NCI-H748 (cell line): Measurements from ENCODE around the gene COL12A1.

Source experiments
- DNase-seq: peaks from one replicate; lab custom pipeline; 2025; ENCODE audit not compliant: unreplicated experiment; lab: John Stamatoyannopoulos, UW

COL12A1 gene

DNA sequence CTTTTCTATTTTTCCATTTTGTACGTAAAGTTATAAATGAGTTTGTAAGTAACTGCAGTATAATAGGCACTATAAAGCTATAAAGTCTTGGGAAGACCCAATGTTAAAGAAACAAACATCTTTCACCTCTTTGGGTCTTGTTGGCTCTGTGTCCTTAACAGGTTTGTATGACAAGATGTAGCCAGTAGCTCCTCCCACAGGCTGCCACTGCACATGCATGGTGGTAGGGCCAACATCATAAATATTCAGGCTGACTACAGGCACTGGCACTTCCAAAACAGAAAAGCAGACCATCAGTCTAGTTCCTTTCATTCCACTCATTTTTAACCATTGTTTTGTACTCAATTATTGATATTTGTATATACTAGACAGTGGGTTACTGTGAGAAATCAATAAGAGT is 59.9 kb downstream of the COL12A1 start:
- no peak for DNase-seq

DNA sequence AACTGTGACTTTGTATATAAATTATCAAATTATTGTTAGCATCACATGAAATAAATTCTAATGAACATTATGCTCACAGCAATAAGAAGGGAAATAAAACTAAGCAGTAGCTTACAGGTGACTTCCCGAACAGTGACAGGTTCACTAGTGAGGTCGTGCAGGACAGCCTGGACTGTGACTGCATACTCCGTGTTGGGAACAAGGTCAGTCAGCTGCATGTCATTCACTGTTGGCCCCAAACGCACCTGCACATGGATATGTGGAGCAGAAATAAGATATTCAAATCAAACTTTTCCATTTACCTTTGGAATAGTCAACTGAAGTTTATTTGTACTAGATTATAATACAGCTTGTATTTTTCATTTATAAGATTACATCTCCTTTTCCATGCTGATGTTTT is 60.6 kb downstream of the COL12A1 start:
- DNase-seq, result no peak

DNA sequence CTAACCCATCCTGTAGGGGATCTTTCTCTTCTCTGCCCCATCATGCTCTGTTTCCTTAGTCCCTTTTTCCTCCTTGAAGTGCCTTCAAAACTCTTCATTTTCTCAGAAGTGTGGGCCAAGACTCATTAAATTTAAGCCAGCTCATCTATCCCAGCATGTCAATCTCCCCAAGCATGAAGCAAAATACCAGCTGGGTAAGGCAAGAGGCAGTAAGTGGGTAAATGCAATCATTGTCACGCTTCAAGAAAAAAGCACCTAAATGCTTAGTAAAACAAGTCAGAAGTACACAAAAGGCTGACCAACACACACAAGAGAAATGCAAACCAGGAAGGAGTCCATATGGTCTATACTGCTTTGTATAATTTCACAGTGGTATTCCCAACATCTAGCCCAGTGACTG is 61.5 kb downstream of the COL12A1 start:
- no peak for DNase-seq

GRCh38 chr6:75143191-75143590 is 62.7 kb downstream of the COL12A1 start:
- no peak for DNase-seq

- DNase-seq, result no peak
Measured at GRCh38 chr6:75142721-75143120, 63.1 kb downstream of the COL12A1 start.

DNA sequence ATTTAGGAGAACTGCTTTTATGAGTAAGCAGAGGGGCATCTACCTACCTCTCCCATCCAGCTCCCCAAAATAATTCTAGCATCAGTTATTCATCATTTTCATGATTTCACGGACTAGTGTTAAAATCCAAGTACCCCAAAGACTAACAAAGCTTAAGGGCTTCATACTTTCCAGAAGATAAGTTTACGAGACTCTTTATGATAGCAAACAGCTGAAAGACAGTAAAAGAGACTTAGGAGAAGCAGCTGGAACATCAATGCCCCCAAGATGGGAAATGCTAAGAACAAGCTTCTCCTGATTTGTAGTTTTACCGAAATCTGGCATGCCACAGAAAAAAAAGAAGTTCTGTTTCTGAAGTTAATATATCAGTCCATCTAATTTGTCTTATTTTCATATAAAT is 70.0 kb downstream of the COL12A1 start:
- DNase-seq, result no peak

GRCh38 chr6:75135450-75135849 is 70.4 kb downstream of the COL12A1 start:
- no peak for DNase-seq

DNA sequence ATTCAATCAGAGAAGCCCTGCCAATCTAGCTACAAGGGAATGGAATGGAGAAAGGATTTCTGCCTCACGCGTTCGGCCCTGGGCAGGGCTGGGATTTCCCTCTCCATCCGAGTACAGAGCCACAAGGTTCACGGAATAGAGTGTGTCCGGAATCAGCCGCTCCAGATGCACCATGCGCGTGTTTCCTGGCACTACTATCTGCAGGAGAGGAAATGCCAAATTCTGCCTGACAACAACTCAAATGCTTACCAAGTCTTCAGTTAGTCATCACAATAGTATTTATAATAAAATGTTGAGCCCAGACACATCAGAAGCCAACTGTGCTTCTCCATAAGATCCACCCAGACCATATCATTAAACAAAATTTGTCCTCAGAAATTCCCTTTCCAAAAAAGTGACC is 75.1 kb downstream of the COL12A1 start:
- no peak for DNase-seq

DNA sequence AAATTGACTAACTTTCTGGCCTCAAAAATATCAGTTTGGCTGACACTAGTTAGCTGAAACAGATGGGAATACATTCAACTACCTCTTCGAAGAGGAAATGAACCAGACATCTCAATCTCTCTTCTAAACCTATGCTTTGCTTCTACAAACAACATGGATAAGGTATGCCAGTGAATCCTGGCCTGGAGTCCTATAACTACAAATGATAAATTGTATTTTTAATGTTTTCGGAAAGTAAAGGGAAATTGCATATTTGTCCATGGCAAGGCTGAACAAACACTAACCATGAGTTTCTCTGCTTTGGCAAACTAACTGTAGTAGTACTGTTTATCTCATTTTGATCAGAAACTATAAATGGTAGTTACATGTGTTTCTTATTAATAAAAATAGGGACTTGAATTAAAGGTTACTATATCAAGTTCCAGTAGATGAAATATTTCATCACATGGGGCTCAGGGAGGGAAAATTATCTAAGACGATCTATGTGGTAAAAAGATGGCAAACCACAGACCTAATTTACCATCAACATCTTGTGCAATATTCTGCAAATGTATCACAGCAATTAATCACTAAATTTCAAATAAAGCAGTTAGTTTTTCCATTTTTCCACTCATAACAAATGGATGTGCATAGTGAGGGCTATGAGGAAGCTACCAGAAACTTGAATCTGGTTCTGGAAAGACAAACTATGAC is 76.8 kb downstream of the COL12A1 start:
- DNase-seq, result no peak

DNA sequence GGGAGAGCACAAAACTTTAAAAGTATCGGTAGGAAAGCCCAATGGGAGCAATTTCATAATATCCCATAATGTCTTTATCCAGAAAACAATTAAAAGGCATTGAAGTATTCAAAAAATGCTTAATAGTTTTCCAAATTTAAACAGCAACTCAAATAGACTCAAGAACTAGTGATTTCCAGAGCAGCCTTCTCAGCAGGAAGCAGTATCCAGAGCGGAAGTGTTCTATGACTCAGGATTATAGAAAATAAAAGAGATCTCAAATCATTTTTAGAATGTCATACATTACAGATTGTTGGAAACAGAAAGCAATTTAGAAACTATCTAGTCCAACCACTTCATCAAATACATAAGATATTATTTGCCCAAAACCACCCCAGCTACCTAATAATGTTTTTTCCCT is 79.3 kb downstream of the COL12A1 start:
- no peak for DNase-seq

DNA sequence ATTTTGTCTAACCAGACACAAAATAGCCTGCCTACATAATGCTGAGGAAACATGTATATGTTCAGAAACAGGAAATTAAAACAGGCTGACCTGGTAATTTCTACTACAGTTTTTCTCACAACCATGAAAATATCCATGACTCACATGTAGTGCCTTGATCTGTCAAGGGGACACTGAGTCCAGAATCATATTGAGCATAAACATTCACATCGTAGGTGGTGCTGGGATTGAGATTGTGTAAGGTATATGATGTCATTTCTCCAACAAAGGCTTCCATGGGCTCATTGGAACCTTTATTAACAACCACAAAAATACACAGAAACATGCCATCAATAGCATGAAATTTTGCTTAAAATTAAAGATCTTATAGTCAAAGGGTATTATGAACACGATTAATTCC is 80.9 kb downstream of the COL12A1 start:
- DNase-seq, result no peak

DNA sequence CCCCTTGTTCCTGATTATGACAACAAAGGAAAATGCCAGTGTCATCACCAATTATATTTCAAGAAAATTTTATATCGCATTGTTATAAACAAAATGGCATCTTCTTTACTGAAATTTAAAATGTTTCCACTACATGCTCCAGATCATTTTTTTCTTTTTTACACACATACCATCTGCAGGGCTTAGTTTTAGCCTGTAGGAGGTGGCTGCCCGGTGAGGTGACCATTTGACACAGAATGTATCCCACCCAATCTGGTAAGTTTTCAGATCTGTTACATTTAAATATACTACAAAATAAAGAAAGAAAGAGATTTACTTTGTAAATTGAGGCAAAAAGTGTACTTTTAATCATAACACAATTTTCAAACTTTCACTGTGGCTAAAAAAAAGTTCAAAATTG is 81.8 kb downstream of the COL12A1 start:
- DNase-seq, result no peak

- no peak for DNase-seq
Measured at GRCh38 chr6:75118925-75119515, 86.8 kb downstream of the COL12A1 start.

- no peak for DNase-seq
Measured at GRCh38 chr6:75117701-75118100, 88.2 kb downstream of the COL12A1 start.

- no peak for DNase-seq
Measured at GRCh38 chr6:75116946-75117345, 88.9 kb downstream of the COL12A1 start.

- no peak for DNase-seq
Measured at GRCh38 chr6:75115481-75115880, 90.4 kb downstream of the COL12A1 start.

GRCh38 chr6:75114806-75115205 is 91.0 kb downstream of the COL12A1 start:
- DNase-seq, result no peak

DNA sequence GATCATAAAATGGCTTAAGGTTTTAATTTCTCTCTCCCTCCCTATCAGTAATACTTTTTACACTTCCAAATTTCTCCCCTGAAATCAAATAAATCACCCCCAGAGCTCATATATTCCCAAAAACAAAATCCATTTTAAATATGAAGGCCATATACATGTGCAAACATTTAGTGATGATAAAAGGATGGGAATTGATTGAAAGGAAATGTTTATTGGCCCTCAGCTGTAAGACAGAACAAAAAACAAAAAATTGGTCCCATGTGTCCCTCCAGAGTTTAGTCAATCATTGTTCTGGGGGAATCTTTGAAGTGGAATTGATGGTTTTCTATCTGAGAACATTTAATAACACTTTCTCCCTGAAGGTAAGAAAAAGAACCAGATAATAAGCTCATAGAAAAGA is 91.7 kb downstream of the COL12A1 start:
- DNase-seq, result no peak

GRCh38 chr6:75113446-75113845 is 92.4 kb downstream of the COL12A1 start:
- DNase-seq, result no peak

GRCh38 chr6:75109765-75110164 is 96.1 kb downstream of the COL12A1 start:
- DNase-seq, result no peak

DNA sequence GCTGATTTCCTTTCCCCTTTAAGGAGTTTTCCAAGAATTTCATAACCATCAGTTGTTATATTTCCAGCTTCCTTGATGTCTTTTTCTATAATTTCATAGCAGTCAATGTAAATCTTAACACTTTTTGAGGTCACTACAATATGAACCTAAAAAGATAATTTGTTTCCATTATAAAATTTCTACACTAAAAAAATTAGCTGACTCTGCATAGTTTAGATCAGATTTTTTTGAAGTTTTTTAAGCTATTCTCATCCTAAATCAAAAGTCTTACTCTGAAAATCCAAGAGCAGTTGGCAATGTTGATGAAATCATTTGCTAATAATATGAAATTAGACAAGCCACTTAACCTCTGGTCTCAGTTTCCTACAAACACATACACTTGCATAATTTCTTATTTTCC is 96.8 kb downstream of the COL12A1 start:
- no peak for DNase-seq

DNA sequence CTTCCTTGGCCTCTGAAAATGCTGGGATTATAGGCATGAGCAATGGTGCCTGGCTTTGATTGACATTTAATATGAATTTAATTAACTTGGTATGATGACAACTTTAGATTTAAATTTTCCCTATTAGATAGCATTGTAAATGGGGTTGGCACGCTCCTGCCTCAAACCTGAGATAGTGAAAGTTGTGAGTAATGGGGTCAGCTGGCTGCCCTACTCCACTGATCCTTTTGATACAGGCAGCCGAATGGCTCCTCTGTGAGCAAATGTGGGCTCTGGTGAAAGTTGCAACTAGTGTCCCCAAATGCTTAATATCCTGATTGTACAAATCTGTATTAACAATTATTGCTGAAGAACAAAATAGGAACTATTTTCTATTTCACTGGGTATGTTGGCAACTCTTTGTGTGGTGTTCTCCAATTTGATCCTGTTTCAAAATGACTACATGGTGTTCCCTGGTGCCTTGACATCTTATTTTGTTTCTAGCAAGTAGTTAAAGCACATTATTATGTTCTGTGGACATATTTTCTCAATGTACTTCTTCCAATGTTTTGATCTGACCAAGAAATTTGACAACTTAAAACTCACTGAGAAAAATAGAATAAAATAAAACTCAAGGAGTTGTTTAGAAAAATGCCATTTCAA is 97.4 kb downstream of the COL12A1 start:
- no peak for DNase-seq

DNA sequence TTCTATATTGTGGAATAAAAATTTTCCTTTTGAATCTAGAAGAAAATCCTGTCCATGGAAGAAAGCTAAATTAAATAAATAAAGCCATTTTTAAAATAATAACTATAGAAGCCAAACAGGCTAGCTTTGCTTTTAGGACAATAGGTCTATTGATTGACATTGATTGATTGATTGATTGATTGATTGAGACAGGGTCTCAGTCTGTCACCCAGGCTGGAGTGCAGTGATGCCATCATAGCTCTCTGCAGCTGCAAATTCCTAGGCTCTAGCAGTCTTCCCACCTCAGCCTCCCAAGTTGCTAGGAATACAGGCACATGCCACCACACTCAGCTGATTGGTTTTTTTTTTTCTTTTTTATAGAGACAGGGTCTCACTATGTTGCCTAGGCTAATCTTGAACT is 97.9 kb downstream of the COL12A1 start:
- no peak for DNase-seq
